Astrocyte (in vitro differentiated cells and primary cell): ENCODE results near the gene PLXND1.

Source experiments
- CTCF ChIP-seq: IDR thresholded peaks from 2 replicates; pipeline ENCODE4 v1.5.1; 2011; ENCODE audit warnings: low read depth, mild to moderate bottlenecking, inconsistent platforms, low read length, moderate library complexity; ENCODE audit not compliant: insufficient read depth
- EZH2 ChIP-seq: IDR thresholded peaks from 2 replicates; pipeline ENCODE4 v1.6.1; 2012; ENCODE audit warnings: mild to moderate bottlenecking, low read length, inconsistent platforms; ENCODE audit not compliant: insufficient read depth

GRCh38 chr3:129561619-129562248, 44.7 kb downstream of the PLXND1 start:
- TF ChIP-seq CTCF = no peak
- no peak for TF ChIP-seq EZH2
